HG03442 (cell line): ENCODE results near the gene ARHGEF26.

Experiments used
- ATAC-seq: cut with Tn5 transposase; IDR thresholded peaks from one replicate; pipeline ENCODE4 v1.9.1; 2021; ENCODE audit warnings: mild to moderate bottlenecking, moderate library complexity; ENCODE audit not compliant: unreplicated experiment

The ARHGEF26 gene

GRCh38 chr3:154193000-154193615 is 71.9 kb downstream of the ARHGEF26 start:
- no peak for ATAC-seq

- no peak for ATAC-seq
Measured at GRCh38 chr3:154194877-154195276, 73.7 kb downstream of the ARHGEF26 start.

GRCh38 chr3:154195620-154196356 is 74.6 kb downstream of the ARHGEF26 start:
- ATAC-seq = no peak

GRCh38 chr3:154197751-154198150 is 76.6 kb downstream of the ARHGEF26 start:
- ATAC-seq = no peak

DNA sequence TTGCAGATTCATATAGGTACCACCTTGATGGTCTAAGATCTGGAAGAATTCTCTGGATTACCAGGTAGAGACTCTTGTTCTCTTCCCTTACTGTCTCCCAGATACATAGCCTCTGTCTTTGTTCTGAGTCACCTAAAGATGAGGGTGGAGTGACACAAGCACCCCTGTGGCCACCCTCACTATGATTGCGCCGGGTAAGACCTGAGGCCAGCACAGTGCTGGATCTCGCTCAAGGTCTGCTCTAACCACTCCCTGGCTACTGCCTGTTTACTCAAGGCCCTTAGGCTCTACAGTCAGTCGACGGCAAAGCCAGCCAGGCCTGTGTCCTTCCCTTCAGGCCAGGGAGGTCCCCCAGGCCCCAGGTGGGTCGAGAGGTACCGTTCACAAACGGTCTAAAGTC is 88.3 kb downstream of the ARHGEF26 start:
- ATAC-seq = no peak

DNA sequence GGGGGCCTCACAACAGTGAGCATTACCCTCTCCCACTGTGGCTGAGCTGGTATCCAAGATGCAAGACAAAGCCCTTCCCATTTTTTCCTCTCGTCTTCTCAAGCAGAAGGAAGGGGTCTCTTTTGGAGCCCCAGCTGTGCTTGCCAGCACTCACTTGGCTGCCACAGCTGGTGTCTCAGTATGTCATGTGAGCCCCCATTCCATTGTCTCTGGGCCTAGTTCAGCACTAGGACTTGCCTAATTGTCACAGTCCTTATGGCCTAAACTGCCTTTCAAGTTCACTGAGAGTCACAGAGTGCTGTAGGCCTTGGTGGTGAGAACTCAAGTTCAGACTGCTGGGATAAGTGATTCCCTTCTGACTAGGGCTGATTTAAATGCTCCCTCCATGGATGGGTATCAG is 89.8 kb downstream of the ARHGEF26 start:
- ATAC-seq = no peak

DNA sequence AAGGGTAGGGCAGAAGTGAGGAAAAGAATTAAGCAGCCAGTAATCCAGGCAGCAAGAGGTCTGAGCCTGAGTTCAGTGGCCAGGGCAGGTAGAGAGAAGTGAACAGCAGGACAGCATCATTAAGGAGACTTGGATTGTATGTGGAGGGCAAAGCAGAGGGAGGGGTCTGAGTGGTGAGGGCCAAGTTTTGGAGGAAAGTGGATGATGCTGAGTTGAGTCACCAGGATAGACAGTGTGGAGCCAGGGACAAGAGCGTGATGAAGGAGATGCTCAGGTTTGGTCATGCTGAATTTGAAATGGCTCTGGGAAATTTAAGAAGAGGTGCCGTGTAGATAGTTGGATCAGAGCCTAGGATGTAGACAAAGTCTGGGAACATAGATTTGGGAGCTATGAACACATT is 93.1 kb downstream of the ARHGEF26 start:
- no peak for ATAC-seq

DNA sequence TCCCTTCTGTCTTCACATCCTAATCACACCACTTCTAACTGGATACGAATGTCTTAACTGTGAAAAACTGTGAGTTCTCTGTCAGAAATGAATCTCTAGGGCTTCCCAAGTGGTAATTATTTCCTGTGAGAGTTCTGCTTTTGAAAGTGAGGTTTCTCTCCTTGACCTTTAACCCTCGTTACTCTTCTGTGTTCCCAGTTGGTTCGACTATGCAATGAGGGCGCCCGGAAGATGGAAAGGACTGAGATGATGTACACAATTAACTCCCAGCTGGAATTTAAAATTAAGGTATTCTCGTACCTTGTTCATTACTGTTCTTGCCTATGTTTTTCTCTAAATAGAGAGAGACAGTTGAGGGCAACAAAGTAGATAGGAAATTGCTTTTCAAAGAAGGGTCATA is 96.5 kb downstream of the ARHGEF26 start:
- ATAC-seq = no peak

DNA sequence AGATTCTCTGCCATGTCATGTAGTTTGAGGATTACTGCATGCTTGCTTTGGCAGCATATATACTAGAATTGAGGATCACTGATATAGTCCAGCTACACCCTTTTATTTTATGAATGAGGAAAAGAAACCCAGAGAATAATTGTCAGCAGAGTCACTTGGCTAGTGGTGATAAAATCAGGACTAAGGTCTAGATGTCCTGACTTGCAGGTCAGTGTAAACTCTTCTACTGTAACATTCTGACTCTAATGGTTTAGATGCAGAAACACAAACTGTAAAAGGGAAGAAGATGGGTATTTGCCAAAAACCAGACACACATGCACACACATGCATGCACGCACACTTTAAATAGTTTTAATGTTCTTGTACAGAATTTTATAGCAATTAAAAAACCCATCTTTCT is 97.5 kb downstream of the ARHGEF26 start:
- no peak for ATAC-seq

GRCh38 chr3:154220462-154220861 is 99.3 kb downstream of the ARHGEF26 start:
- no peak for ATAC-seq

- ATAC-seq = no peak
Measured at GRCh38 chr3:154223519-154223918, 102.3 kb downstream of the ARHGEF26 start.

DNA sequence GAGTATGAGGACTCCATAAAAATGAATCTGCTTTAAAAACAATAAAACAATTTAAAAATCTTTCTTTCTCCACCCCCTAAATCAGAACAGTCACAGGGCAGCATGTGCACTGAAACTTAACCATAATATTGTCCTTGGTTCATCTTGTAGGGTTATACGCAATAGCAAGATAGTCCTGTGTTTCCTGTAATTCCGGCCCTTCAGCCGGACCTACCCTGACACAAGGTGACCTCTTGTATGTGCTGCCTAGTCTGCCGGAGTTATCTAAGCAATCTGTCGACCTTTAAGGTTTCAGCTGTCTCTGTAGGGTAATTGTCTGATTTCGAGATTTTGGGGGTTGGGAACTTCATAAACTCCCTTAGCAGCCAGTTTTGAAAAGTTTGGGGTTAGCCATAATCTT is 103.2 kb downstream of the ARHGEF26 start:
- no peak for ATAC-seq

DNA sequence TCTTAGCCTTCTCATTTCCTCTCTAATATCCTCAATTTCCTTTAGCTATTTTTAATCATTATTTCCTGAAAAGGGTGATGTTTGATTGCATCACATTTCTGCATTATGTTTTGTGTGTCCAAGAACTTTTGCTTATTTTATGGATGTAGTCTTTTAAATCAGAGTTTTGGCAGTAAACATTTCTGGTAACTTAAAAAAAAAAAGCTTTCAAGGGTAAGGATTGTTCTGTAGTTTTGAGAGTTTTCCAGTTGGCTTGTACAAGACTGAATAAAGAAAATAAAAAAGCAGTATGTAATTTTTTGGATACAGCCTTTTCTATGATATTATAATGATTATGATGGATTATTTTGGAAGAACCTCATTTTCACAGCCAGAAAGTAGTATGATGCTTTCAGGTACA is 103.7 kb downstream of the ARHGEF26 start:
- ATAC-seq = no peak

DNA sequence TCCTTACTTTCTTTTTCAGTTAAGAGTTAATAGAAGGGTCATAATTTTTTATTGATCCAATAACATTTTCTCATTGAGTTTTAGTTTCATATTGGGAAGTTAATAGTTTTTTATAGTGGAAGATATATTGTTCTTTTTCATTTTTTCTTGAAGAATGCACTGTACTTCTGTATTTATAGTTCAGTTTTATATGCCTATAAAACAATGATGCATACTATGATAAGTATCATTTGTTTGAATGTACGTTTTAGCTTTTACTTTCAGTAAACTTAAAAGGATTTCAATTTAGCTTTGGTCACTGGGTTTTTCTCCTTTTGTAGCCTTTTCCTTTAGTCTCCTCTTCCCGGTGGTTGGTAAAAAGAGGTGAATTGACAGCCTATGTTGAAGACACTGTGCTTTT is 104.3 kb downstream of the ARHGEF26 start:
- ATAC-seq = no peak

DNA sequence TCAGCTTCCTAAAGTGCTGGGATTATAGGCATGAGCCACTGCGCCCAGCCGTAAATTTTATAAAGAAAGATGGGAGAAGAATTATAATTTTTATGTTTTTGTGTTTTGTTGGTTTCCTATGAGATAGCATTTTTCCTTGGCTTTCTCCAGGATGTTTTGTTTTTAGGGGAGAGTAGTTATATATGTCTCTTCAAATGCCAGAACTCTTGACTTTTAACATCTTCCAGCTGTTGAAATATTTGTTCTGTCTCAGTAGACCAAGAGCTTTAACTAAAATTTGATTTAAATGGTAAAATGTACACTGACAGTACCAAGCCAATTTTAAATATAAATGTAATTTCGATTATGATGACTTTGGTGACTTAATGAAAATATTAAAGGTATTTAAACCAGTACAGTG is 106.3 kb downstream of the ARHGEF26 start:
- no peak for ATAC-seq

- ATAC-seq = no peak
Measured at GRCh38 chr3:154228561-154229216, 107.5 kb downstream of the ARHGEF26 start.

- no peak for ATAC-seq
Measured at GRCh38 chr3:154229217-154229590, 108.0 kb downstream of the ARHGEF26 start.

DNA sequence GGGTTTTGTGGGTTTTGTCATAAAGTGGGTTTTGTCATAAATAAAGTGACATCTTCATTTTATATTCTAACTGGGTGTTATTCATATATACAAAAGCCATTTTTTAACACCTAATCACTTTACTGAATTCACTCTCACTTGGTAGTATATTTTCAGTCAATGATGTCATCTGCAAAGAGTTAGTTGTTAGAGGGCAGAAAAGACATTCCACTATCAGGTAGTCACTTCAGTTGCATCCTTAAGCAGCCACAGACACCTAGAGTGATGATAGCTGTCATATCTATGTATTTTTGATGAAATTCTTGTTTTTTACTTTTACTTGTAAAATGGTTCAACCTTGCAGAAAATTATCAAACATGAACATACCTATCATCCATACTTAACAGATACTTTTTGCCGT is 114.1 kb downstream of the ARHGEF26 start:
- no peak for ATAC-seq

DNA sequence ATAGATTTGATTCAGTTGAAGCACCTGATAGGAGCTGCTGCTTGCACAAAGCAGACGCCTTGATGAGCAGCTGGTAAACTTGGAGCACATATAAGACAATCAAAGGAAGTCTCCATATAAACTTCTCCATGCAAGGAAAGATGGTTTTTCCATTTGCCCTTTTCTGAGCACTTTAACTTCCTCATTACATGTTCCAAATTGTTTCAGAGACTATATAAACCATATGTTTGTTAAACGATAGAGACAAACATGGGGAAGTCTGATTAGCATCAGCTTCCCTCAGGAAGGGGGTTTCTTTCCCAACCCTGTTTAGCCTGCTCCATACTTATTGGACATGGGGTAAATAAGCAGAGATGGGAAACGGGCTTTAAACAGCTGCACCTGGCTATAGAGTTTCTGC is 115.1 kb downstream of the ARHGEF26 start:
- ATAC-seq = no peak

DNA sequence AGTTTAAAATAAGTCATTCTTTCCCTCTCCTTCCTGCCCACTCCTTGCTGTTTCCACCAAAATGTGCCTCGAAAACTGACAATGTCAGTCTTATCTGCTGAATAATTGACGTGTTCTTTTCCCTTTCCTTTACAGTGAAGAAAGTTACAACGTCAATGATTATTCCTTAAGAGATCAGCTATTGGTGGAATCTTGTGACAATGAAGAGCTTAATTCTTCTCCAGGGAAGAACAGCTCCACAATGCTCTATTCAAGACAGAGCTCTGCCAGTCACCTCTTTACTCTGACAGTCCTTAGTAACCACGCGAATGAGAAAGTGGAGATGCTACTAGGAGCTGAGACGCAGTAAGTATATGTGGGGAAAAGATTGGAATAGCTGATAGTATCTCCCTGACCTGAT is 119.0 kb downstream of the ARHGEF26 start:
- ATAC-seq = no peak

- no peak for ATAC-seq
Measured at GRCh38 chr3:154241496-154241895, 120.3 kb downstream of the ARHGEF26 start.

GRCh38 chr3:154242766-154243165 is 121.6 kb downstream of the ARHGEF26 start:
- no peak for ATAC-seq
